ENCODE results near the gene SLC5A3. TPM values are rescaled to one million over a fixed set of nuclear protein-coding genes. Genes with fewer than 3 reads are reported as not detected.

SLC5A3 gene
- total and polyA plus RNA-seq, 12 donors, result 0.58 to 7.4 (median 2.7) TPM

- ATAC-seq (no peak), DNase-seq (no peak)
- TF ChIP-seq, protein P1, sequence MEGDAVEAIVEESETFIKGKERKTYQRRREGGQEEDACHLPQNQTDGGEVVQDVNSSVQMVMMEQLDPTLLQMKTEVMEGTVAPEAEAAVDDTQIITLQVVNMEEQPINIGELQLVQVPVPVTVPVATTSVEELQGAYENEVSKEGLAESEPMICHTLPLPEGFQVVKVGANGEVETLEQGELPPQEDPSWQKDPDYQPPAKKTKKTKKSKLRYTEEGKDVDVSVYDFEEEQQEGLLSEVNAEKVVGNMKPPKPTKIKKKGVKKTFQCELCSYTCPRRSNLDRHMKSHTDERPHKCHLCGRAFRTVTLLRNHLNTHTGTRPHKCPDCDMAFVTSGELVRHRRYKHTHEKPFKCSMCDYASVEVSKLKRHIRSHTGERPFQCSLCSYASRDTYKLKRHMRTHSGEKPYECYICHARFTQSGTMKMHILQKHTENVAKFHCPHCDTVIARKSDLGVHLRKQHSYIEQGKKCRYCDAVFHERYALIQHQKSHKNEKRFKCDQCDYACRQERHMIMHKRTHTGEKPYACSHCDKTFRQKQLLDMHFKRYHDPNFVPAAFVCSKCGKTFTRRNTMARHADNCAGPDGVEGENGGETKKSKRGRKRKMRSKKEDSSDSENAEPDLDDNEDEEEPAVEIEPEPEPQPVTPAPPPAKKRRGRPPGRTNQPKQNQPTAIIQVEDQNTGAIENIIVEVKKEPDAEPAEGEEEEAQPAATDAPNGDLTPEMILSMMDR (IDR thresholded peaks at IDR 0.05), result no peak
- H3K4me1 ChIP-seq, result peaks cover 0 to 74% (median 24%) of the 10 kb centered on the region in 9 donors
- no peak overlapping the region for H3K27ac ChIP-seq
- 84 to 90% methylated on average over 3 of the region's 3 CpGs for WGBS, 2 donors
- intact Hi-C loops (cut with DNase I), result loop anchor here in 2 of 10 donors (5.0 to 10.0 kb wide), 2 partner anchors 49 to 79 kb away; no protein-coding TSS in a partner anchor
- H3K27me3 ChIP-seq, result no peaks in the 10 kb centered on the region
- H3K4me3 ChIP-seq, result no peak overlapping the region
- H3K36me3 ChIP-seq, result peaks cover 0 to 7% (median 0%) of the 10 kb centered on the region in 9 donors
- H3K9me3 ChIP-seq, result no peaks in the 10 kb centered on the region
Measured at GRCh38 chr21:34083357-34083756, 10.0 kb downstream of the SLC5A3 start.

GRCh38 chr21:34085129-34085528 is 11.8 kb downstream of the SLC5A3 start:
- Histone ChIP-seq H3K27ac (no peak overlapping the region), H3K27me3 (no peaks in the 10 kb centered on the region), H3K9me3 (no peaks in the 10 kb centered on the region), H3K4me3 (no peak overlapping the region), H3K36me3 (peaks cover 0 to 7% (median 0%) of the 10 kb centered on the region in 9 donors), H3K4me1 (peaks cover 0 to 62% (median 18%) of the 10 kb centered on the region in 9 donors)
- no peak for DNase-seq
- ATAC-seq, result no peak
- intact Hi-C loops (cut with DNase I), result loop anchor here in 2 of 10 donors (5.0 to 10.0 kb wide), 2 partner anchors 37 to 80 kb away; no protein-coding TSS in a partner anchor
- WGBS, 2 donors, result 83 to 94% methylated on average over 2 of the region's 2 CpGs
- TF ChIP-seq, protein P1 (IDR thresholded peaks at IDR 0.05), result no peak

DNA sequence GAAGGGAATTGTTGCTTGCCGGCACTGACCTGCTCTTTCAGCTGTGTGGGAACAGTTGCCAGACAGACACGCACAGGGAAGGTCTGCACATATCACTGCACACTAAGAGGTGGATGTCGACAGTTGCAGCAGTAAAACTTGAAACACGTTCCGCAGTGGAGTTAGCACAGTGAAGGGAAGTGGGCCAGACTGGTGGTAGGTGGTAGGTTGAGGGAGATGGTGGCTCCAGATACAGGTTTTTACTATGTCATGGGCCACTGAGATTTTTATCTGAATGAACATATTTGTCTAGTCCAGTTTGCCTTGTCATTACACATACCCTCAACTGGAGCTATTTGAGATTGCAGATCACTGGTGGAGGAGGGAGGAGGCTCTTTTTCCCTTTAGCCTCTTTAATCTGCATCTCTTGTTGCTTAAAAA is 13.5 kb downstream of the SLC5A3 start:
- intact Hi-C loops (cut with DNase I), result loop anchor here in 2 of 10 donors (5.0 to 10.0 kb wide), 2 partner anchors 35 to 82 kb away; no protein-coding TSS in a partner anchor
- H3K36me3 ChIP-seq, result peaks cover 0 to 7% (median 0%) of the 10 kb centered on the region in 9 donors
- H3K4me3 ChIP-seq, result no peak overlapping the region
- DNase-seq, result no peak
- H3K9me3 ChIP-seq, result no peaks in the 10 kb centered on the region
- WGBS, 2 donors, result 43 to 67% methylated on average over 5 of the region's 5 CpGs
- H3K27ac ChIP-seq, result no peak overlapping the region
- H3K4me1 ChIP-seq, result peaks cover 0 to 50% (median 26%) of the 10 kb centered on the region in 9 donors
- H3K27me3 ChIP-seq, result no peaks in the 10 kb centered on the region
- ATAC-seq, result peak in 3 of 8 donors; percentile 16 to 65 (median 55)
- TF ChIP-seq, protein P1 (IDR thresholded peaks at IDR 0.05), result no peak

- peaks cover 0 to 47% (median 19%) of the 10 kb centered on the region in 9 donors for H3K4me1 ChIP-seq
- intact Hi-C loops (cut with DNase I), result loop anchor here in 2 of 10 donors (5.0 to 10.0 kb wide), 2 partner anchors 34 to 84 kb away; no protein-coding TSS in a partner anchor
- no peak for DNase-seq
Measured at GRCh38 chr21:34088752-34089151, 15.4 kb downstream of the SLC5A3 start.

More at GRCh38 chr21:34088752-34089151, 15.4 kb downstream of the SLC5A3 start:
- Histone ChIP-seq H3K27me3 (no peaks in the 10 kb centered on the region), H3K4me3 (no peak overlapping the region), H3K36me3 (peaks cover 0 to 5% (median 0%) of the 10 kb centered on the region in 9 donors), H3K9me3 (no peaks in the 10 kb centered on the region), H3K27ac (no peak overlapping the region)
- TF ChIP-seq, protein P1 (IDR thresholded peaks at IDR 0.05), result no peak
- ATAC-seq, result no peak
- 96 to 99% methylated on average over 3 of the region's 3 CpGs for WGBS, 2 donors

Measured in heart right ventricle (tissue), 16 donors.